Adipocyte (in vitro differentiated cells): ENCODE results near the gene SLC25A20.

Experiments
- DNase-seq: peaks from one replicate; pipeline ENCODE4 v3.0.0-alpha.2; 2015; ENCODE audit warnings: low read depth
- H3K27me3 ChIP-seq: replicated peaks from 2 replicates; pipeline ENCODE4 v1.7.0; 2013; ENCODE audit warnings: mild to moderate bottlenecking, low read length, moderate library complexity; ENCODE audit not compliant: control insufficient read depth, insufficient read depth
- H3K36me3 ChIP-seq: 2 replicates; pipeline ENCODE4 v1.7.0; 2013; ENCODE audit warnings: low read length, mild to moderate bottlenecking, moderate library complexity; ENCODE audit not compliant: control insufficient read depth, insufficient read depth, severe bottlenecking
- H3K4me1 ChIP-seq: 2 replicates; pipeline ENCODE4 v1.7.0; 2013; ENCODE audit warnings: mild to moderate bottlenecking, low read length, moderate library complexity; ENCODE audit not compliant: control insufficient read depth, insufficient read depth
- H3K4me3 ChIP-seq: 2 replicates; pipeline ENCODE4 v1.7.0; 2013; ENCODE audit warnings: mild to moderate bottlenecking, low read length, moderate library complexity
- H3K9ac ChIP-seq: 2 replicates; pipeline ENCODE4 v1.7.0; 2013; ENCODE audit warnings: mild to moderate bottlenecking, low read length, moderate library complexity
- H3K9me3 ChIP-seq: 2 replicates; pipeline ENCODE4 v1.7.0; 2013; ENCODE audit warnings: mild to moderate bottlenecking, low read length, moderate library complexity; ENCODE audit not compliant: control insufficient read depth

The SLC25A20 gene

GRCh38 chr3:48898383-48899234 is at the start of gene SLC25A20:
Gene SLC25A20 (minus strand): TSS chr3:48898882. CDS start chr3:48898794, 88 bp downstream.
- no peaks in the 10 kb centered on the region for H3K36me3 ChIP-seq
- DNase-seq, result peak; percentile 95
- no peaks in the 10 kb centered on the region for H3K27me3 ChIP-seq

GRCh38 chr3:48945891-48946549 is 47.3 kb upstream of the SLC25A20 start:
- Histone ChIP-seq H3K4me1 (peaks cover 8% of the 10 kb centered on the region), H3K9ac (no peak overlapping the region), H3K9me3 (no peaks in the 10 kb centered on the region), H3K27me3 (no peaks in the 10 kb centered on the region), H3K4me3 (no peak overlapping the region), H3K36me3 (peaks cover 4% of the 10 kb centered on the region)
- no peak for DNase-seq

More at GRCh38 chr3:48898383-48899234, at the start of gene SLC25A20:
- H3K4me3 ChIP-seq, result peak within 1 kb of the TSS; percentile 97
- peak within 1 kb of the TSS; percentile 94 for H3K9ac ChIP-seq
- H3K4me1 ChIP-seq, result peaks cover 18% of the 10 kb centered on the region
- H3K9me3 ChIP-seq, result no peaks in the 10 kb centered on the region

- H3K27me3 ChIP-seq, result no peaks in the 10 kb centered on the region
- no peak overlapping the region for H3K4me3 ChIP-seq
- H3K36me3 ChIP-seq, result peaks cover 4% of the 10 kb centered on the region
- no peaks in the 10 kb centered on the region for H3K9me3 ChIP-seq
- DNase-seq, result no peak
- H3K9ac ChIP-seq, result no peak overlapping the region
- peaks cover 7% of the 10 kb centered on the region for H3K4me1 ChIP-seq
Measured at GRCh38 chr3:48945432-48945831, 46.8 kb upstream of the SLC25A20 start.

GRCh38 chr3:48938689-48939088 is 40.0 kb upstream of the SLC25A20 start:
- H3K9me3 ChIP-seq, result no peaks in the 10 kb centered on the region
- H3K4me3 ChIP-seq, result no peak overlapping the region
- no peaks in the 10 kb centered on the region for H3K27me3 ChIP-seq
- H3K36me3 ChIP-seq, result peaks cover 31% of the 10 kb centered on the region
- no peak overlapping the region for H3K9ac ChIP-seq
- peaks cover 4% of the 10 kb centered on the region for H3K4me1 ChIP-seq
- DNase-seq, result no peak

- Histone ChIP-seq H3K9ac (no peak overlapping the region), H3K4me3 (no peak overlapping the region), H3K27me3 (no peaks in the 10 kb centered on the region), H3K4me1 (peaks cover 4% of the 10 kb centered on the region), H3K9me3 (no peaks in the 10 kb centered on the region), H3K36me3 (peaks cover 32% of the 10 kb centered on the region)
- peak; percentile 25 for DNase-seq
Measured at GRCh38 chr3:48938156-48938555, 39.5 kb upstream of the SLC25A20 start.

- Histone ChIP-seq H3K36me3 (peaks cover 32% of the 10 kb centered on the region), H3K4me1 (peaks cover 18% of the 10 kb centered on the region), H3K9ac (no peak overlapping the region), H3K4me3 (no peak overlapping the region), H3K27me3 (no peaks in the 10 kb centered on the region), H3K9me3 (no peaks in the 10 kb centered on the region)
- no peak for DNase-seq
Measured at GRCh38 chr3:48935530-48935929, 36.8 kb upstream of the SLC25A20 start.

- H3K4me3 ChIP-seq, result no peak overlapping the region
- DNase-seq, result no peak
- H3K9ac ChIP-seq, result no peak overlapping the region
- peaks cover 34% of the 10 kb centered on the region for H3K36me3 ChIP-seq
- H3K4me1 ChIP-seq, result peaks cover 27% of the 10 kb centered on the region
- no peaks in the 10 kb centered on the region for H3K9me3 ChIP-seq
- H3K27me3 ChIP-seq, result no peaks in the 10 kb centered on the region
Measured at GRCh38 chr3:48934333-48934991, 35.8 kb upstream of the SLC25A20 start.

- DNase-seq, result no peak
- no peak overlapping the region for H3K4me3 ChIP-seq
- peaks cover 48% of the 10 kb centered on the region for H3K36me3 ChIP-seq
- peaks cover 45% of the 10 kb centered on the region for H3K4me1 ChIP-seq
- H3K9me3 ChIP-seq, result no peaks in the 10 kb centered on the region
- no peaks in the 10 kb centered on the region for H3K27me3 ChIP-seq
- H3K9ac ChIP-seq, result no peak overlapping the region
Measured at GRCh38 chr3:48931944-48932580, 33.4 kb upstream of the SLC25A20 start.

GRCh38 chr3:48930590-48930989 is 31.9 kb upstream of the SLC25A20 start:
- Histone ChIP-seq H3K9ac (no peak overlapping the region), H3K9me3 (no peaks in the 10 kb centered on the region), H3K4me1 (peaks cover 50% of the 10 kb centered on the region), H3K36me3 (peaks cover 50% of the 10 kb centered on the region), H3K4me3 (no peak overlapping the region), H3K27me3 (no peaks in the 10 kb centered on the region)
- peak; percentile 47 for DNase-seq

GRCh38 chr3:48929358-48930035 is 30.8 kb upstream of the SLC25A20 start:
- Histone ChIP-seq H3K9me3 (no peaks in the 10 kb centered on the region), H3K27me3 (no peaks in the 10 kb centered on the region), H3K4me1 (peaks cover 50% of the 10 kb centered on the region), H3K4me3 (no peak overlapping the region), H3K36me3 (peaks cover 47% of the 10 kb centered on the region), H3K9ac (no peak overlapping the region)
- no peak for DNase-seq
